Effector memory CD8-positive, alpha-beta T cell (primary cell): Measurements from ENCODE around the gene NFATC1.

ENCODE experiments used
- ATAC-seq: fragments of 150-1000 bp; cut with Tn5 transposase; replicated peaks from 2 replicates; pipeline ENCODE4 v1.10.0; 2021; ENCODE audit warnings: mild to moderate bottlenecking, moderate library complexity
- DNase-seq, 3 experiments: peaks; one replicate each; pipeline ENCODE4 v3.0.0; 2021
- H3K27ac Mint-ChIP-seq, 2 donors: one replicate each; pipeline ENCODE4 v1.8.0; 2022; ENCODE audit warnings: mild to moderate bottlenecking in 2 of 2, mixed read lengths in 2 of 2, moderate library complexity in 2 of 2
- H3K27me3 Mint-ChIP-seq, 2 donors: one replicate each; pipeline ENCODE4 v1.8.0; 2022; ENCODE audit warnings: mixed read lengths in 2 of 2
- H3K36me3 Mint-ChIP-seq: one replicate; pipeline ENCODE4 v1.8.0; 2022; ENCODE audit warnings: mild to moderate bottlenecking, moderate library complexity, mixed read lengths; ENCODE audit not compliant: insufficient read depth
- H3K4me1 Mint-ChIP-seq, 2 donors: one replicate each; pipeline ENCODE4 v1.8.0; 2022; ENCODE audit warnings: low read depth in 2 of 2, mixed read lengths in 2 of 2
- H3K4me3 Mint-ChIP-seq, 2 donors: one replicate each; pipeline ENCODE4 v1.8.0; 2022; ENCODE audit warnings: mild to moderate bottlenecking in 2 of 2, mixed read lengths in 2 of 2, moderate library complexity in 2 of 2
- H3K9me3 Mint-ChIP-seq, 2 donors: one replicate each; pipeline ENCODE4 v1.8.0; 2022; ENCODE audit warnings: mixed read lengths in 2 of 2

NFATC1 gene

GRCh38 chr18:79572093-79572780 is 176.5 kb downstream of the NFATC1 start:
- Mint-ChIP-seq H3K4me1 (peaks cover 0 to 4% of the 10 kb centered on the region in 2 donors), H3K4me3 (no peak overlapping the region)

GRCh38 chr18:79572848-79573451 is 177.2 kb downstream of the NFATC1 start:
- peaks cover 0 to 4% of the 10 kb centered on the region in 2 donors for H3K4me1 Mint-ChIP-seq
- H3K36me3 Mint-ChIP-seq = peaks cover 3% of the 10 kb centered on the region
- peaks cover 12 to 40% of the 10 kb centered on the region in 2 donors for H3K27me3 Mint-ChIP-seq
- DNase-seq (no peak), ATAC-seq (no peak)
- no peak overlapping the region for H3K27ac Mint-ChIP-seq
- H3K9me3 Mint-ChIP-seq = peaks cover 8 to 22% of the 10 kb centered on the region in 2 donors
- H3K4me3 Mint-ChIP-seq = no peak overlapping the region

More at GRCh38 chr18:79572093-79572780, 176.5 kb downstream of the NFATC1 start:
- Mint-ChIP-seq H3K27me3 (peaks cover 16 to 47% of the 10 kb centered on the region in 2 donors), H3K36me3 (peaks cover 3% of the 10 kb centered on the region), H3K9me3 (peaks cover 8 to 22% of the 10 kb centered on the region in 2 donors), H3K27ac (no peak overlapping the region)
- ATAC-seq = no peak
- DNase-seq = no peak

- Mint-ChIP-seq H3K4me1 (peaks cover 0 to 4% of the 10 kb centered on the region in 2 donors), H3K9me3 (peaks cover 8 to 22% of the 10 kb centered on the region in 2 donors), H3K27ac (no peak overlapping the region), H3K36me3 (peaks cover 3% of the 10 kb centered on the region), H3K27me3 (peaks cover 10 to 30% of the 10 kb centered on the region in 2 donors), H3K4me3 (no peak overlapping the region)
- ATAC-seq (no peak), DNase-seq (no peak)
Observed at GRCh38 chr18:79573921-79574491, 178.3 kb downstream of the NFATC1 start.

- H3K4me1 Mint-ChIP-seq = peaks cover 0 to 4% of the 10 kb centered on the region in 2 donors
- peaks cover 3% of the 10 kb centered on the region for H3K36me3 Mint-ChIP-seq
- DNase-seq = no peak
- H3K4me3 Mint-ChIP-seq = peak overlapping the region in 1 of 2 donors; percentile 45
- ATAC-seq = peak; percentile 21
- peaks cover 8 to 22% of the 10 kb centered on the region in 2 donors for H3K9me3 Mint-ChIP-seq
- H3K27ac Mint-ChIP-seq = peak overlapping the region in 1 of 2 donors; percentile 46
- H3K27me3 Mint-ChIP-seq = peaks cover 10 to 20% of the 10 kb centered on the region in 2 donors
Observed at GRCh38 chr18:79574938-79575525, 179.3 kb downstream of the NFATC1 start.

- Mint-ChIP-seq H3K36me3 (peaks cover 3% of the 10 kb centered on the region), H3K4me3 (no peak overlapping the region), H3K9me3 (peaks cover 8 to 22% of the 10 kb centered on the region in 2 donors), H3K27ac (peak overlapping the region in 1 of 2 donors; percentile 31), H3K4me1 (peaks cover 0 to 4% of the 10 kb centered on the region in 2 donors), H3K27me3 (peaks cover 8 to 11% of the 10 kb centered on the region in 2 donors)
- ATAC-seq (no peak), DNase-seq (no peak)
Observed at GRCh38 chr18:79575891-79576685, 180.4 kb downstream of the NFATC1 start.

GRCh38 chr18:79576686-79577351 is 181.1 kb downstream of the NFATC1 start:
- H3K9me3 Mint-ChIP-seq = peaks cover 8 to 19% of the 10 kb centered on the region in 2 donors
- H3K27ac Mint-ChIP-seq = no peak overlapping the region
- H3K4me3 Mint-ChIP-seq = no peak overlapping the region
- no peak for ATAC-seq
- peaks cover 3% of the 10 kb centered on the region for H3K36me3 Mint-ChIP-seq
- H3K4me1 Mint-ChIP-seq = peaks cover 0 to 4% of the 10 kb centered on the region in 2 donors
- DNase-seq = no peak
- H3K27me3 Mint-ChIP-seq = peaks cover 4 to 6% of the 10 kb centered on the region in 2 donors

- H3K36me3 Mint-ChIP-seq = peaks cover 3% of the 10 kb centered on the region
- DNase-seq = no peak
- H3K4me3 Mint-ChIP-seq = no peak overlapping the region
- H3K9me3 Mint-ChIP-seq = peaks cover 3 to 10% of the 10 kb centered on the region in 2 donors
- no peak overlapping the region for H3K27ac Mint-ChIP-seq
- ATAC-seq = no peak
- peaks cover 0 to 4% of the 10 kb centered on the region in 2 donors for H3K4me1 Mint-ChIP-seq
- no peaks in the 10 kb centered on the region for H3K27me3 Mint-ChIP-seq
Observed at GRCh38 chr18:79577451-79578395, 182.0 kb downstream of the NFATC1 start.

GRCh38 chr18:79578396-79579260 is 182.9 kb downstream of the NFATC1 start:
- peaks cover 0 to 1% of the 10 kb centered on the region in 2 donors for H3K9me3 Mint-ChIP-seq
- DNase-seq (no peak), ATAC-seq (no peak)
- no peaks in the 10 kb centered on the region for H3K27me3 Mint-ChIP-seq
- H3K4me3 Mint-ChIP-seq = no peak overlapping the region
- peaks cover 3% of the 10 kb centered on the region for H3K36me3 Mint-ChIP-seq
- no peak overlapping the region for H3K27ac Mint-ChIP-seq
- H3K4me1 Mint-ChIP-seq = peaks cover 0 to 4% of the 10 kb centered on the region in 2 donors
